ENCODE results near the gene TRPC4AP.

DNA sequence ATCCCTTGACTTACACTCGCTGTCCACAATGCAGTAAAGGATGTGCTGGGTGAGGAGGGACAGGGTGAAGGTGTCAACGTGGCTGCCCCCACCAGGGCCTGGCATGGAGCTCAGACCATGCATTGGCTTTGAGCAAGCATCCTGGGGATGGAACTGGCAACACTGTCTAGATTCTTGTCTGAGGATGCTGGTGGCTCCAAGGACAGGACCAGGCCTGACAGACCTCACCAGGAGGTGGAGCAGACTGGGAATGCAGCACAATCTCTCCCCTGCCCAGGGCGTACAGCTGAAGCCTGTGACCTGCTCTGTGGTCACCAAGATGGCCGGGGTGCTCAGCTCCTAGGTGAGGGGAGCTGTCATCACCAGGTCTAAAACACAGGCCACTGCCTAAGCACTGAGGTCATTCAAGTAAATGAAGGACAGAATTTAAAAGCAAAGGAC, 86.1 kb downstream of the TRPC4AP start:
- TF ChIP-seq, protein P1, sequence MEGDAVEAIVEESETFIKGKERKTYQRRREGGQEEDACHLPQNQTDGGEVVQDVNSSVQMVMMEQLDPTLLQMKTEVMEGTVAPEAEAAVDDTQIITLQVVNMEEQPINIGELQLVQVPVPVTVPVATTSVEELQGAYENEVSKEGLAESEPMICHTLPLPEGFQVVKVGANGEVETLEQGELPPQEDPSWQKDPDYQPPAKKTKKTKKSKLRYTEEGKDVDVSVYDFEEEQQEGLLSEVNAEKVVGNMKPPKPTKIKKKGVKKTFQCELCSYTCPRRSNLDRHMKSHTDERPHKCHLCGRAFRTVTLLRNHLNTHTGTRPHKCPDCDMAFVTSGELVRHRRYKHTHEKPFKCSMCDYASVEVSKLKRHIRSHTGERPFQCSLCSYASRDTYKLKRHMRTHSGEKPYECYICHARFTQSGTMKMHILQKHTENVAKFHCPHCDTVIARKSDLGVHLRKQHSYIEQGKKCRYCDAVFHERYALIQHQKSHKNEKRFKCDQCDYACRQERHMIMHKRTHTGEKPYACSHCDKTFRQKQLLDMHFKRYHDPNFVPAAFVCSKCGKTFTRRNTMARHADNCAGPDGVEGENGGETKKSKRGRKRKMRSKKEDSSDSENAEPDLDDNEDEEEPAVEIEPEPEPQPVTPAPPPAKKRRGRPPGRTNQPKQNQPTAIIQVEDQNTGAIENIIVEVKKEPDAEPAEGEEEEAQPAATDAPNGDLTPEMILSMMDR (IDR thresholded peaks at IDR 0.05), result no peak
- TF ChIP-seq POLR2A (IDR thresholded peaks at IDR 0.05), result no peak

Measured in tibial nerve (tissue), 3 donors.